ENCODE measurements around the gene ABHD15. TPM values are rescaled to one million over a fixed set of nuclear protein-coding genes. Genes with fewer than 3 reads are reported as not detected.

ABHD15 gene
- 2.6 and 4.1 TPM in 2 replicates for total RNA-seq (2014; rRNA removed; shearing (Covaris generic))

- peak; percentile 80 for DNase-seq (ENCODE audit: low read depth)
These were observed at the start of gene ABHD15 for GRCh38 chr17:29566473-29567303. TSS of gene ABHD15 (minus strand) at chr17:29567037. CDS start at chr17:29566966, 71 bp downstream.

GRCh38 chr17:29615492-29616299 is 48.9 kb upstream of the ABHD15 start:
- DNase-seq (ENCODE audit: low read depth) = peak; percentile 87

GRCh38 chr17:29615048-29615385 is 48.2 kb upstream of the ABHD15 start:
- peak; percentile 29 for DNase-seq (ENCODE audit: low read depth)

- no peak for DNase-seq (ENCODE audit: low read depth)
These were observed 47.7 kb upstream of the ABHD15 start for GRCh38 chr17:29614349-29615047.

GRCh38 chr17:29613856-29614255 is 47.0 kb upstream of the ABHD15 start:
- DNase-seq (ENCODE audit: low read depth) = no peak

GRCh38 chr17:29613352-29613837 is 46.6 kb upstream of the ABHD15 start:
- DNase-seq (ENCODE audit: low read depth) = peak; percentile 46

GRCh38 chr17:29612404-29613280 is 45.8 kb upstream of the ABHD15 start:
- no peak for DNase-seq (ENCODE audit: low read depth)

- DNase-seq (ENCODE audit: low read depth) = no peak
These were observed 45.2 kb upstream of the ABHD15 start for GRCh38 chr17:29612094-29612403.

GRCh38 chr17:29611351-29612093 is 44.7 kb upstream of the ABHD15 start:
- DNase-seq (ENCODE audit: low read depth) = no peak

GRCh38 chr17:29610395-29610794 is 43.6 kb upstream of the ABHD15 start:
- DNase-seq (ENCODE audit: low read depth) = no peak

- no peak for DNase-seq (ENCODE audit: low read depth)
These were observed 42.1 kb upstream of the ABHD15 start for GRCh38 chr17:29608986-29609385.

GRCh38 chr17:29607557-29608195 is 40.8 kb upstream of the ABHD15 start:
- no peak for DNase-seq (ENCODE audit: low read depth)

- DNase-seq (ENCODE audit: low read depth) = no peak
These were observed 36.4 kb upstream of the ABHD15 start for GRCh38 chr17:29603109-29603674.

- DNase-seq (ENCODE audit: low read depth) = no peak
These were observed 30.7 kb upstream of the ABHD15 start for GRCh38 chr17:29597361-29598172.

- no peak for DNase-seq (ENCODE audit: low read depth)
These were observed 30.0 kb upstream of the ABHD15 start for GRCh38 chr17:29596811-29597210.

GRCh38 chr17:29595943-29596774 is 29.3 kb upstream of the ABHD15 start:
- no peak for DNase-seq (ENCODE audit: low read depth)

GRCh38 chr17:29595107-29595942 is 28.5 kb upstream of the ABHD15 start:
- DNase-seq (ENCODE audit: low read depth) = no peak

Data from Daoy (cell line).